Measurements from ENCODE around the gene ITGA7. TPM values are rescaled to one million over a fixed set of nuclear protein-coding genes. Genes with fewer than 3 reads are reported as not detected.

Gene ITGA7
- total RNA-seq, 1 donor from 2014 or later = 33.2 TPM

DNA sequence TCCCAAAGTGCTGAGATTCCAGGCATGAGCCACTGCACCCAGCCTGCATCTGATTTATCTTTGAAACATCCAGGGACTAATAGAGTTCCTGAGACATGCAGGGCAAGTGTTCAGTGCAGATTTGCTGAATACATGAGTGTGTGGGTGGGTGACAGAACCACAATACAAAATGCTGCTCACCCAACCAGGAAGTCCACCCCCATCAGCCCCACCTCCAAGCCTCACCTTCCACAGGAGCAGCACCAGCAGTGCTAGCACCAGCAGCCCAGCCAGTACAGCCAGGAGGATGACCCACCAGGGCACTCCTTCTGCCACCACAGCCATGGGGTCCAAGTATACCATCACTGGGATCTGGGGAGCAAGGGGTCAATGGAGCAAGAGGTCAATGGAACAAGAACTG lies 20.0 kb downstream of the ITGA7 start:
- Mint-ChIP-seq H3K4me3 (no peak overlapping the region), H3K36me3 (no peaks in the 10 kb centered on the region), H3K4me1 (no peaks in the 10 kb centered on the region), H3K9me3 (no peaks in the 10 kb centered on the region), H3K27me3 (ENCODE audit: low read depth) (peaks cover 19% of the 10 kb centered on the region), H3K27ac (no peak overlapping the region)
- TF ChIP-seq, protein P1, sequence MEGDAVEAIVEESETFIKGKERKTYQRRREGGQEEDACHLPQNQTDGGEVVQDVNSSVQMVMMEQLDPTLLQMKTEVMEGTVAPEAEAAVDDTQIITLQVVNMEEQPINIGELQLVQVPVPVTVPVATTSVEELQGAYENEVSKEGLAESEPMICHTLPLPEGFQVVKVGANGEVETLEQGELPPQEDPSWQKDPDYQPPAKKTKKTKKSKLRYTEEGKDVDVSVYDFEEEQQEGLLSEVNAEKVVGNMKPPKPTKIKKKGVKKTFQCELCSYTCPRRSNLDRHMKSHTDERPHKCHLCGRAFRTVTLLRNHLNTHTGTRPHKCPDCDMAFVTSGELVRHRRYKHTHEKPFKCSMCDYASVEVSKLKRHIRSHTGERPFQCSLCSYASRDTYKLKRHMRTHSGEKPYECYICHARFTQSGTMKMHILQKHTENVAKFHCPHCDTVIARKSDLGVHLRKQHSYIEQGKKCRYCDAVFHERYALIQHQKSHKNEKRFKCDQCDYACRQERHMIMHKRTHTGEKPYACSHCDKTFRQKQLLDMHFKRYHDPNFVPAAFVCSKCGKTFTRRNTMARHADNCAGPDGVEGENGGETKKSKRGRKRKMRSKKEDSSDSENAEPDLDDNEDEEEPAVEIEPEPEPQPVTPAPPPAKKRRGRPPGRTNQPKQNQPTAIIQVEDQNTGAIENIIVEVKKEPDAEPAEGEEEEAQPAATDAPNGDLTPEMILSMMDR (IDR thresholded peaks at IDR 0.05; ENCODE audit: unreplicated experiment) = no peak
- DNase-seq (ENCODE audit: low spot score in 2 of 2, unreplicated experiment in 2 of 2) = no peak

DNA sequence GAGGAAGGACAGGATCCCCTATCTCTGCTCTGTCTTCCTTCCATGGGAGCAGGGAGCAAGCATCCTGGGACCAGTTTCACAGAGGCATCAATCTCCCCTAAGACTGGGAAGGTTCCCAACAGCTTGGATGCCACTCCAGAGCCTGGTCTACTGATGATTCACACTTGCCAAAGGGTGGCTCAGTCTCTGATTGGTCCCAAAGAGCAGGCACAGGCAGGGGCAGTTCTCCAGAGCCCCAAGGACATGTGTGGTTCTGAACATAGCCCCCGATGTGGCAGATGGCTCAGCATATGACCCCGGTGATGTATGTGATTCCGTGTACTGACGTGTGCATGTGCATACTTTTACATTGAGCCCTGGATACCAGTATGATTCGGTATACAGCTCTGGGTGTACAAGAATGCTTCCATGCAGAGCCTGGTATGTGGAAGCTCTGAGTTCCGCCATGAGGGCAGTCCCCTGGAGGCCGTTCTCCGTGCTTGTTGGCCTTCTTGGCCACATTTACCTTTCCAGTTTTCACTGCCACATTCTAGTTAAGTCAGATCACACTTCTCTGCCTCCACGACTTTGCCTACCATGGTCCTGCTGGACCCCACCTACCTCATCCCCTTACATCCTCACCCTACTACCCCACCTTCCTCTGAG lies 21.2 kb downstream of the ITGA7 start:
- no peaks in the 10 kb centered on the region for H3K36me3 Mint-ChIP-seq
- peaks cover 26% of the 10 kb centered on the region for H3K27me3 Mint-ChIP-seq (ENCODE audit: low read depth)
- peaks cover 2% of the 10 kb centered on the region for H3K4me1 Mint-ChIP-seq
- no peak overlapping the region for H3K4me3 Mint-ChIP-seq
- TF ChIP-seq, protein P1 (IDR thresholded peaks at IDR 0.05; ENCODE audit: unreplicated experiment) = no peak
- H3K9me3 Mint-ChIP-seq = no peaks in the 10 kb centered on the region
- H3K27ac Mint-ChIP-seq = no peak overlapping the region
- no peak for DNase-seq (ENCODE audit: low spot score in 2 of 2, unreplicated experiment in 2 of 2)

DNA sequence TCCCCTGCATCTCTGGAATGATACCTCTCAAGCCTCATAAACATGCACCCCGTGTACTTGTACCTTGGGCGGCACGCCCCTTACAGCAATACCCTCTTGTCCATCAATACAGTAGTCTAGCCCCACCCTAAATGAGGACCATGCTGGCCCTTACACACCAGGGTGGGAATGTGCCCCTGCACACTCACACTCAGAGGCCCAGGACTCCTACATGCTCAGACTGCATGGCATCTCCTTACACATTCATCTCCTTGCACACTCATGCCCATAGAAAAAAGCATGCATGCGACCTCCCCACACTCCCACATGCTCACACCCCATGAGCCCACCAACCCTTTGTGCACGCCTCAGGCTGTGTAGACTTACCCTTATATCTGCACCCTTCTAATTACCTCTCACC lies 22.0 kb downstream of the ITGA7 start:
- TF ChIP-seq, protein P1 (IDR thresholded peaks at IDR 0.05; ENCODE audit: unreplicated experiment) = no peak
- DNase-seq (ENCODE audit: low spot score in 2 of 2, unreplicated experiment in 2 of 2) = no peak
- peaks cover 34% of the 10 kb centered on the region for H3K27me3 Mint-ChIP-seq (ENCODE audit: low read depth)
- H3K27ac Mint-ChIP-seq = no peak overlapping the region
- no peak overlapping the region for H3K4me3 Mint-ChIP-seq
- peaks cover 7% of the 10 kb centered on the region for H3K4me1 Mint-ChIP-seq
- H3K36me3 Mint-ChIP-seq = no peaks in the 10 kb centered on the region
- H3K9me3 Mint-ChIP-seq = no peaks in the 10 kb centered on the region

DNA sequence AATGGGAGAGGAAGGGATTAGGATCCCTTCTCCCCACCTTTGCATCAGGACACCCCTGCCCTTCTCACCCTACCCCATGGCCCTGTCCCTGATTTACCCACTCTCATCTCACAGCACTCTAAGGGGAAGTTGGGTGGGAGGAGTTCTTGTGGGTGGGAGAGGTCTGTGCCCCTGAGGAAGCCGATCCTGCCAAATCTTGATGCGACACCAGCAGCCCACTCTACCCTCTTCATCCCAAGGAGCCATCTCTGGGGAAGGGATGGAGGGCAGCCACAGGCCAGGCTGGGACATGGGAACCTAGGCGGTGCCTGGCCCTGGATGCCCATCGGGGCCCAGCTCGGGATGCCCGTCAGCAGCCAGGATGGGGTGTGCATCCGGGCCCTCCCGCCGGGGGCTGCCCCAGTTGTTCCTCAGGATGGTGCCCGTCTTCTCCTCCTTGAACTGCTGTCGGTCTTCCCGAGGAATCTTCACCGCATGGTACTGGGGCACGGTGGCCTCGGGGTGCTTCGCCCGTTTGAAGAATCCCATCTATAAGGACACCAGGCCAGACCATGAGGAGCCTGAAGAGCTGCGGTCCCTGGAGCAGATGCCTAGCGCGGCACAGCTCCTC lies 22.8 kb downstream of the ITGA7 start:
- Mint-ChIP-seq H3K4me3 (no peak overlapping the region), H3K9me3 (no peaks in the 10 kb centered on the region), H3K36me3 (no peaks in the 10 kb centered on the region), H3K4me1 (peaks cover 7% of the 10 kb centered on the region), H3K27ac (no peak overlapping the region), H3K27me3 (ENCODE audit: low read depth) (peaks cover 40% of the 10 kb centered on the region)
- DNase-seq (ENCODE audit: low spot score in 2 of 2, unreplicated experiment in 2 of 2) = no peak
- TF ChIP-seq, protein P1 (IDR thresholded peaks at IDR 0.05; ENCODE audit: unreplicated experiment) = no peak

DNA sequence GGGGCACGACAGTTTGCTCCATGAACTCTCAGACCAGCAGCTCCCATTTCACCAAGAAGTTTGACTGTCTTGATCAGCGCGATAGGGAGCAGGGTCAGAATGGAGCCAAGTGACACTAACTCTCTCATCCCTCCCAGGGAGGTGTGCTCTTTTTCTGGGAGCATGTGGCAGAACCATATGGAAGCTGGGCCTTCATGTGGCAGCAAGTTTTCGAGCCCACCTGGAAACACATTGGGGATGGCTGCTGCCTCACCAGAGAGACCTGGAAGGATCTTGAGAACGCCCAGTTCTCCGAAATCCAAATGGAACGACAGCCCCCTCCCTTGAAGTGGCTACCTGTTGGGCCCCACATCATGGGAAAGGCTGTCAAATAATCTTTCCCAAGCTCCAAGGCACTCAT lies 24.0 kb downstream of the ITGA7 start:
- no peaks in the 10 kb centered on the region for H3K9me3 Mint-ChIP-seq
- peaks cover 48% of the 10 kb centered on the region for H3K27me3 Mint-ChIP-seq (ENCODE audit: low read depth)
- no peak for DNase-seq (ENCODE audit: low spot score in 2 of 2, unreplicated experiment in 2 of 2)
- no peak overlapping the region for H3K4me3 Mint-ChIP-seq
- no peaks in the 10 kb centered on the region for H3K36me3 Mint-ChIP-seq
- H3K27ac Mint-ChIP-seq = no peak overlapping the region
- H3K4me1 Mint-ChIP-seq = peaks cover 7% of the 10 kb centered on the region
- TF ChIP-seq, protein P1 (IDR thresholded peaks at IDR 0.05; ENCODE audit: unreplicated experiment) = no peak

Data from mesothelial cell of epicardium (in vitro differentiated cells).